Liver (tissue), 9 donors: ENCODE measurements around the gene WDR46. TPM values are rescaled to one million over a fixed set of nuclear protein-coding genes. Genes with fewer than 3 reads are reported as not detected.
A peak's percentile ranks its signal among the peaks of the same experiment; 100 is the strongest.

Source experiments
- DNase-seq: peaks from one replicate; pipeline ENCODE4 v3.0.0-alpha.2; 2017; ENCODE audit warnings: low spot score
- H3K27ac ChIP-seq, 2 donors: one replicate each; pipeline ENCODE4 v1.7.0; 2013; ENCODE audit warnings: inconsistent platforms in 2 of 2, low read length in 2 of 2, control low read depth in 1 of 2, low read depth in 1 of 2, mild to moderate bottlenecking in 1 of 2
- H3K27me3 ChIP-seq, 4 donors: one replicate each; pipeline versions ENCODE4 v1.6.1 to v1.7.0; 2013; ENCODE audit warnings: low read length in 3 of 4, inconsistent platforms in 1 of 4, mild to moderate bottlenecking in 1 of 4, moderate library complexity in 1 of 4; ENCODE audit not compliant: control insufficient read depth in 4 of 4, insufficient read depth in 4 of 4
- H3K36me3 ChIP-seq, 4 donors: one replicate each; pipeline versions ENCODE4 v1.6.1 to v1.7.0; 2013; ENCODE audit warnings: low read length in 3 of 4, mild to moderate bottlenecking in 3 of 4, low read depth in 1 of 4, moderate library complexity in 1 of 4; ENCODE audit not compliant: control insufficient read depth in 4 of 4, insufficient read depth in 3 of 4
- H3K4me1 ChIP-seq, 4 donors: one replicate each; pipeline versions ENCODE4 v1.6.1 to v1.7.0; 2013; ENCODE audit warnings: low read length in 3 of 4, mild to moderate bottlenecking in 3 of 4, moderate library complexity in 1 of 4; ENCODE audit not compliant: control insufficient read depth in 4 of 4, insufficient read depth in 4 of 4
- H3K4me3 ChIP-seq, 3 donors: one replicate each; pipeline versions ENCODE4 v1.6.1 to v1.7.0; 2013; ENCODE audit warnings: low read length in 3 of 3, control low read depth in 1 of 3, low read depth in 1 of 3, mild to moderate bottlenecking in 1 of 3
- H3K9ac ChIP-seq, 2 donors: one replicate each; pipeline ENCODE4 v1.7.0; 2013; ENCODE audit warnings: low read length in 2 of 2, mild to moderate bottlenecking in 2 of 2, moderate library complexity in 2 of 2, control low read depth in 1 of 2, low read depth in 1 of 2
- H3K9me3 ChIP-seq, 4 donors: one replicate each; pipeline versions ENCODE4 v1.6.1 to v1.7.0; 2013; ENCODE audit warnings: low read length in 3 of 4; ENCODE audit not compliant: control insufficient read depth in 4 of 4
- CTCF ChIP-seq: fragments of 150-350 bp; IDR thresholded peaks from 2 replicates; pipeline ENCODE4 v1.5.1; 2017; ENCODE audit warnings: improper control_type of control experiment, low read depth, low read length; ENCODE audit not compliant: missing input control
- EGR1 ChIP-seq, 2 donors: IDR thresholded peaks; 2 replicates each; pipeline ENCODE4 v1.6.1; 2016 to 2018; ENCODE audit warnings: antibody characterized with exemption in 2 of 2, low read depth in 2 of 2
- FOXA1 ChIP-seq: IDR thresholded peaks from 2 replicates; pipeline ENCODE4 v1.6.1; 2016; ENCODE audit warnings: antibody characterized with exemption
- GABPA ChIP-seq, 2 donors: IDR thresholded peaks in 1 of 2; conservative IDR thresholded peaks in 1 of 2; 2 replicates each; pipeline ENCODE4 v1.6.1; 2016; ENCODE audit warnings: antibody characterized with exemption in 2 of 2, mild to moderate bottlenecking in 1 of 2, moderate library complexity in 1 of 2
- HNF4A ChIP-seq, 2 donors: conservative IDR thresholded peaks; 2 replicates each; pipeline ENCODE4 v1.6.1; 2016; ENCODE audit warnings: antibody characterized with exemption in 2 of 2, mild to moderate bottlenecking in 2 of 2
- JUND ChIP-seq, 2 donors: IDR thresholded peaks; 2 replicates each; pipeline ENCODE4 v1.6.1; 2016; ENCODE audit warnings: antibody characterized with exemption in 2 of 2
- NR2F2 ChIP-seq: IDR thresholded peaks from 2 replicates; pipeline ENCODE4 v1.6.1; 2016; ENCODE audit warnings: antibody characterized with exemption
- RAD21 ChIP-seq, 2 donors: IDR thresholded peaks; 2 replicates each; pipeline ENCODE4 v1.6.1; 2016; ENCODE audit warnings: antibody characterized with exemption in 2 of 2, mild to moderate bottlenecking in 2 of 2
- REST ChIP-seq: IDR thresholded peaks from 2 replicates; pipeline ENCODE4 v1.6.1; 2016; ENCODE audit warnings: antibody characterized with exemption, mild to moderate bottlenecking
- RXRA ChIP-seq, 2 donors: IDR thresholded peaks; 2 replicates each; pipeline ENCODE4 v1.6.1; 2017 to 2018; ENCODE audit warnings: antibody characterized with exemption in 2 of 2, mild to moderate bottlenecking in 1 of 2
- SP1 ChIP-seq: IDR thresholded peaks from 2 replicates; pipeline ENCODE4 v1.6.1; 2018; ENCODE audit warnings: antibody characterized with exemption, mild to moderate bottlenecking
- TAF1 ChIP-seq: conservative IDR thresholded peaks from 2 replicates; pipeline ENCODE4 v1.6.1; 2016; ENCODE audit warnings: antibody characterized with exemption, mild to moderate bottlenecking
- YY1 ChIP-seq: IDR thresholded peaks from 2 replicates; pipeline ENCODE4 v1.6.1; 2016; ENCODE audit warnings: antibody characterized with exemption, mild to moderate bottlenecking
- ZBTB33 ChIP-seq: IDR thresholded peaks from 2 replicates; pipeline ENCODE4 v1.6.1; 2016; ENCODE audit warnings: antibody characterized with exemption
- WGBS: extraction: QIAGEN DNeasy Blood & Tissue Kit; methylation state at CpG from one replicate; pipeline ENCODE4 v1.1.7; 2013; 5-methylcytosine and 5-hydroxymethylcytosine counted together
- polyA plus RNA-seq, 2 donors: library from polyadenylated mRNA; stranded (reverse) in 1 of 2; unstranded in 1 of 2; fragments of 200-250 nt in 1 of 2; fragments of >200 nt in 1 of 2; fragmentation: Nextera tagmentation in 1 of 2; extraction: Ambion mirVana in 1 of 2; gene quantifications; one replicate each; pipeline versions ENCODE4 v1.2.1 to v1.2.3, GENCODE V29; 2013 to 2015
- total RNA-seq, 2 donors: library from RNA; depleted of rRNA; stranded (reverse); fragments of >200 nt; gene quantifications; one replicate each; pipeline ENCODE4 v1.2.3, GENCODE V29; 2014
- TF ChIP-seq, protein P1 (sequence below): IDR thresholded peaks from 2 replicates; pipeline ENCODE4 v1.6.1; 2016; ENCODE audit warnings: antibody characterized with exemption
- TF ChIP-seq, protein P2 (sequence below): IDR thresholded peaks from 2 replicates; pipeline ENCODE4 v1.6.1; 2016; ENCODE audit warnings: antibody characterized with exemption
- donor health status: healthy.
- donor health status: healthy.
- donor health status: healthy.
- donor health status: healthy.
- donor health status: healthy.

Gene WDR46
- total and polyA plus RNA-seq, 4 donors = 17.9 to 30.2 (median 25.7) TPM

GRCh38 chr6:33297406-33297955 is 8.4 kb upstream of the WDR46 start:
- no peak for DNase-seq
- 8% methylated on average over 16 of the region's 16 CpGs for WGBS
- TF ChIP-seq RXRA (IDR thresholded peaks at IDR 0.05) (no peak), RAD21 (IDR thresholded peaks at IDR 0.05) (no peak), NR2F2 (no peak), FOXA1 (no peak), REST (no peak), GABPA (IDR thresholded peaks at IDR 0.05 in 1 of 2, conservative IDR thresholded peaks at IDR 0.05 in 1 of 2) (peak in 1 of 2 donors; percentile 48), YY1 (peak; percentile 25), TAF1 (no peak), HNF4A (conservative IDR thresholded peaks at IDR 0.05) (peak; percentile 42 to 66), ZBTB33 (no peak), SP1 (peak; percentile 62), EGR1 (IDR thresholded peaks at IDR 0.05; ENCODE audit: low read depth in 2 of 2) (no peak), CTCF (no peak), JUND (IDR thresholded peaks at IDR 0.05) (no peak)
- TF ChIP-seq, protein P1, sequence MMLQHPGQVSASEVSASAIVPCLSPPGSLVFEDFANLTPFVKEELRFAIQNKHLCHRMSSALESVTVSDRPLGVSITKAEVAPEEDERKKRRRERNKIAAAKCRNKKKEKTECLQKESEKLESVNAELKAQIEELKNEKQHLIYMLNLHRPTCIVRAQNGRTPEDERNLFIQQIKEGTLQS = no peak
- TF ChIP-seq, protein P2, sequence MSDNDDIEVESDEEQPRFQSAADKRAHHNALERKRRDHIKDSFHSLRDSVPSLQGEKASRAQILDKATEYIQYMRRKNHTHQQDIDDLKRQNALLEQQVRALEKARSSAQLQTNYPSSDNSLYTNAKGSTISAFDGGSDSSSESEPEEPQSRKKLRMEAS = no peak
- peak overlapping the region; percentile 30 to 58 for H3K9ac ChIP-seq
- peak overlapping the region; percentile 95 to 98 for H3K27ac ChIP-seq
- peak overlapping the region; percentile 47 to 77 (median 64) for H3K4me3 ChIP-seq
- no peaks in the 10 kb centered on the region for H3K27me3 ChIP-seq
- H3K4me1 ChIP-seq = peaks cover 8 to 30% (median 25%) of the 10 kb centered on the region in 4 donors
- H3K36me3 ChIP-seq = peaks cover 3 to 23% (median 15%) of the 10 kb centered on the region in 4 donors
- no peaks in the 10 kb centered on the region for H3K9me3 ChIP-seq
